Left lobe of liver (tissue), 2 donors: Measurements from ENCODE around the gene TMEM237. TPM values are rescaled to one million over a fixed set of nuclear protein-coding genes. Genes with fewer than 3 reads are reported as not detected.

Experiments
- ATAC-seq: fragments of 200-7000 bp; cut with Tn5 transposase; one replicate; pipeline ENCODE4 v1.9.1; 2020; ENCODE audit warnings: mild to moderate bottlenecking, moderate library complexity
- DNase-seq: peaks from one replicate; pipeline ENCODE4 v3.0.0-alpha.2; 2020; ENCODE audit warnings: low spot score
- total RNA-seq: library from RNA; stranded (reverse); gene quantifications from one replicate; pipeline ENCODE4 v1.2.1, GENCODE V29; 2021
- donor health status: DM: no; HTN: no; CAD: no; lungs with moderate emphysema.
- donor health status: DM: no; HTN: yes; CAD: no.

Gene TMEM237
- total RNA-seq, 1 donor from 2014 or later = 2.0 TPM

DNA sequence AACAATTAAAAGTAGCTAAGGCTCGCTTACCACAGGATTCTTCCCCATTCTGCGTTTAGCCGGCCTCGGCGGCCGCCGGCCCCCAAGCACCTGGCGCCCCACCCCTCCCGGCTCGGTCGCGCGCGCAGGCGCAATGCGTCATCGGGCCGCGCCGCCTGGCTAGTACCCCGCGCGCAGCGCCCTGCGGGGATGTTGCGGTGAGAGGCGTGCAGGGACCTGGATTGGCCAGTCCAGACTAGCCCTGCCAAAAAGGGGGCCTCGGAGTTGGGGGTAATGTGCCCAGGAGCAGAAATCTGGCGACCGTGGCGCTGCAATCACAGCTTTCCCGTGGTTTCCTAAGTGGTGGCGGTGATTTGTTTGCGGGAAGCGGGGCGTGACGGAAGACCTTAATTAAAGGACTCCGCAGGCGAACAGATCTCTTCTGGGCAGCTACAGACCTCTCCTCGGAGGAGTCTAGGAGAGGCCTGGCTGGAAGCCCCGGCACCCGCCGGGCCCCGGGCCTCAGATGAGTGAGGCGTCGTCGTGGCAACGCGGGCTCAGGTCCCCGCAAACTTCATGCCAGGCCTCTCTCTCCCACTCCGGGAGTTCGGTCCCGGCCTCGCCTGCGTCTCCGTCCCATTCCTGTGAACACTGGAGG is 606 bp downstream of the TMEM237 start:
- ATAC-seq (peak; percentile 96), DNase-seq (peak; percentile 85)

DNA sequence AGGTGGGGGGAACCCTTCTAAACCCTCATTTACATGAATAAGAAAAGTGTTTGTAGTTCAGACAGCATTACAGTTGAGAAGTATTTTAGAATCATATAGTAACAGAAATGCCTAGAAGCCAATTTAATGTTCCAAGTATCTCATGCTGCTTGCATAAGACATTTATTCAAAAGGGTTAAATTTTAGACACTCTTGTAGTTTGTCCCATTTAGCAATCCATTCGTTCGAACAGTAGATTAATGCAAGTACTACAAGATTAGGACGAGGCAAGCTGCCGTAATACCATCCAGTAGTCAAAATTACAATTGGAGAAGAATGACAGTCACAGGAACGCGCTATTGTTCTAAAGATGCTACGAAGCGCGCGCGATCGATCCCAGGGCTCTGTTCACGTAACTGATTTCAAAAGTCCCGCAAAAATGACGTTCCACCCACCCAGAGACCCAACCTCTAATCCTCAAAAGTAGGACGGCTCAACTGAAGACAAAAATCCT is 1.2 kb downstream of the TMEM237 start:
- ATAC-seq (peak; percentile 64), DNase-seq (no peak)

DNA sequence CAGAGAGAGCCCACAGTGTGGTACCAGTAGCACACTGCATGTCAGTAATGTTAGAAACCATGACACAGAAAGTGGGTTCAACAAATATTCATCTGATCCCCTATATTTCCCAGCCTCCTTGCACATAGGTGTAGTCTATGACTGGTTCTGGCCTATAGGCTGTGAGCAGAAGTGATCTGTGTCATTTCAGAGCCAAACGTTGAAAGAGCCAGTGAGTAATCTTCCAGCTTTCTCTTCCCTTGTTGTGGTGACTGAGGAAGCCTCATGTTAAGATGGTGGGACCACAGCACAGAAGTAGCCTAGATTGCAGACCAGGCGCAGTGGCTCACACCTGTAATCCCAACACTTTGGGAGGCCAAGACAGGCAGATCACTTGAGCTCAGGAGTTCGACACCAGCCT is 4.1 kb downstream of the TMEM237 start:
- DNase-seq (no peak), ATAC-seq (no peak)

GRCh38 chr2:201638326-201638725 is 5.0 kb downstream of the TMEM237 start:
- DNase-seq = no peak
- ATAC-seq = no peak

- DNase-seq (no peak), ATAC-seq (no peak)
Measured at GRCh38 chr2:201633661-201634249, 9.5 kb downstream of the TMEM237 start.

DNA sequence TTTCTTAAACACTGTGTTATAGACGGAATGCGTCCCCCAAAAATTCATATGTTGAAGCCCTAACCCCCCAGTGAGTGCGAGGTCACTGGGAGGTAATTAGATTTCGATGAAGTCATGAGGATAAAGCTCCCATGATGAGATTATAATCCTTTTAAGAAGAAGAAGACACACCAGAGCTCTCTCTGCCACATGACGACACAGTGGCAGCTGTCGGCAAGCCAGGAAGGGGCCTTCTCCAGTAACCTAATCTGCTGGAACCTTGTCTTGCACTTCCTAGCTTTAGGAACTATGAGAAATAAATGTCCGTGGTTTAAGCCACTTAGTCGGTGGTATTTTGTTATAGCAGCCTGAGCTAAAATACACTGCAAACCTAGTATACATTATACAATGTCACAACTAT is 12.3 kb downstream of the TMEM237 start:
- no peak for DNase-seq

GRCh38 chr2:201630577-201630976 is 12.7 kb downstream of the TMEM237 start:
- DNase-seq (no peak), ATAC-seq (no peak)

More for the DNA sequence above, 12.3 kb downstream of the TMEM237 start:
- no peak for ATAC-seq

- DNase-seq (no peak), ATAC-seq (no peak)
Measured at GRCh38 chr2:201628545-201628944, 14.8 kb downstream of the TMEM237 start.

DNA sequence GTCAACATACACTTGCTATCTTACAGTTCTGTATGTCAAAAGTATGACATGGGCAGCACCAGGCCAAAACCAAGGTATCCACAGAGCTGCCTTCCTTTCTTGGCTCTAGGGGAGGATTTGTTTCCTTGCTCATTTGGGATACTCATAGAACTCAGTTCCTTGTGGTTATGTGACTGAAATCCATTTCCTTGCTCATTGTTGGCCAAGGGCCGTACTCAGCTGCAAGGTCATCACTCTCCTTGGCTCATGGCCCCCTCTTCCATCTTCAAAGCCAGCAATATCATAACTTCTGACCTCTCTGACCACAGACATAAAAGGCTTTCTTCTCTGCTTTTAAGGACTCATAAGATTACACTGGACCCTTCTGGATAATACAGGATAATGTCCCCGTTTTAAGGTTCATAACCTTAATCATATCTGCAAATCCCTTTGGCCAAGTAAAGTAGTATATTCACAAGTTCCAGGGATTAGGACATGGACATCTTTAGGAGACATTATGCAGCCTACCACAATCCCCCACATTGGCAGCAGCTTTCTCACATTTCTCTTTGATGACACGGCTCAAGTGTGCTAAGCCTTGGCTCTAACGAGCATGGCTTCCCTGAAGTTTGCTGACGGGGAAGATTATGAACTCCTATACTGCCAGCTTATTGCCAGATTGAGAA is 20.9 kb downstream of the TMEM237 start:
- DNase-seq (no peak), ATAC-seq (no peak)

DNA sequence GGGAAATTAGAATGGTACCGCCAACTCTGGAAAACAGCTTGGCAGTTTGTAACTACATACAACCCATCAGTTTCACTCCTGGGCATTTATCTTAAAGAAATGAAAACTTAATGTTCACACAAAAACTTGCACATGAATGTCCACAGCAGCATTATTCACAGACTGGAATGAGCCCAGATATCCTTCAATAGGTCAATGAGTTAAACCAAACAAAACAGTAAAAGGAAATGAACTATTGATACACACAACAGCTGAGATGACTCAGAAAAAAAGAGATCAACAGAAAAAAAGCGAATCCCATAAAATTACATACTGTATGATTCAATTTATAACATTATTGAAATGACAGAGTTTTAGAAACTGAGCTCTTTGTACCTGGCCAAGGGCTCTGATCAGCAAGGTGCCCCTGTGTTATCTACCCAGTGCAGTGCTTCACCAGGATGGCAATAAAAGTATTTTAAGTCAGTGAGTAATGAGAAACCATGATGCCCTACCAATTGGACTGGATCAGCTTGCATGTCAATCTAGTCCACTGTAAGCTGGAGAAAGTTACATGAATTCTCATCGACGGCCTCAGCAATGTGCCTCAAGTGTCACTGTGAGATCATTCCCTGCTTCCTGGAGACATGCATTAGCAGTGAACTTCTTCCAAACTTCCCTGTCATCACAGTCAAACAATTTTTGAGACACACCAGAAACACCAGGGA is 21.9 kb downstream of the TMEM237 start:
- ATAC-seq = no peak

DNA sequence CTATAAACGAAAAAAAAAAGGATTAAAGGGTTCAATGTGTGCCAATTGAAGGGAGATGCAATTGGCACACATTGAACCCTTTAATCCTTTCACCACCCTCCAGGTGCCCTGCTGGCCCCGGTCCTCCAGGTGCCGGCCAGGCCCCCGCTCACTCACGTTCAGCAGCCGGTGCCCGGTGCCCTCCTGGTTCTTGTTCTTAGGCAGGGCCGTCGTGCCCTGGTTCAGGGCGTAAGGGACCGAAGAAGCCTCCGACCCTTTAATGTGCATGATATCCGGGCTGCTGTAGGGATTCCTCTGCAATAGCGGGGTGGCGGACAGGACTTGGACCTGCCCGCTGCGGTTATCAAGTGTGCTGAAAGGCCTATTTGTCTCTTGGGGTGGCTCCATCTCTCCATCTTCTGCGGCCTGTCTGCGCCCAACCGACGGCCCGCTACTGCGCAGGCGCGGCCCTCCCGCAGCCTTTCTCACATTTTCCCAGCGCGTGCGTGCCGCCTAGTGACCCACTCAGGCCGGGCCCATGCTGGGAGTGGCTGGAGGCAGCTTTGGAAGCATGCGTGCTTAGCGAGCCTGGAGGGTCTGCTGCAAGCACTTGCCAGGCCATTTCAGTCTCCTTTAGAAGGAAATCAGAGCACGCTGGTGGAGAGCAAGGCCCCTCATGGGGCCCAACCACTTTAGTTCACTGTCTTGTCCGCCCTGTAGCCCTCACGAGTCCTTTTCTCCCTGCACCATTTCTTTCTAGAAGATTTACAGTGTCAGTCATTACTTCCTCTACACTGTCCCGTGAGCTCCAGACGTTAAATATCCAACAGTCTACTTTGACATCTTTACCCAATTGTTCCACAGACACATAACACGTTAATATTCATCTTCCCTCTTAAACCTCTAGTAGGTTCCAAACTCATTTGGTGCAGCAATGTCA is 24.3 kb downstream of the TMEM237 start:
- peak; percentile 48 for DNase-seq

More for the DNA sequence above, 21.9 kb downstream of the TMEM237 start:
- DNase-seq = no peak

GRCh38 chr2:201608021-201608420 is 35.3 kb downstream of the TMEM237 start:
- no peak for ATAC-seq

More for the DNA sequence above, 24.3 kb downstream of the TMEM237 start:
- peak; percentile 51 for ATAC-seq

GRCh38 chr2:201607568-201607967 is 35.7 kb downstream of the TMEM237 start:
- ATAC-seq (no peak), DNase-seq (no peak)

More at GRCh38 chr2:201608021-201608420, 35.3 kb downstream of the TMEM237 start:
- no peak for DNase-seq

- DNase-seq (no peak), ATAC-seq (no peak)
Measured at GRCh38 chr2:201600906-201601305, 42.4 kb downstream of the TMEM237 start.

DNA sequence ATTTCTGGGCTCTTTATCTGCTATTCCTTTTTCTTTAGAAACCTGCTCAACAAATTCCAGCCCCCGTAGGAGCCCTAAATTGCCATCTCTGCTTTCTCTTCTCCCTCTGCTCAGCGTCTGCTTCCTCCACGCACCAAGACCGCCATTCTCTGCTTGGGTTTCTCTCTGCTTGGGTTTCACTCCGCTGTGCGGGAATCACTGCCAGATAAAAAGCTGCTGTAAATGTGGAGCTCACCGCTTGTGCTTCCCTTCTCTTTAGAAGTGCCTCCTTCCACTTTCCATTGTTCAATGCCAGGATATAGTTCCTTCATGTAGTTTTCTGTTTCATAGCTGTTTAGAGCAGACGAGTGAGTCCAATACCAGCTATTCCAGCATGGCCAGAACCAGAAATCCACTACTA is 45.9 kb downstream of the TMEM237 start:
- ATAC-seq (no peak), DNase-seq (no peak)

- DNase-seq (no peak), ATAC-seq (peak; percentile 51)
Measured at GRCh38 chr2:201580486-201580885, 62.8 kb downstream of the TMEM237 start.

DNA sequence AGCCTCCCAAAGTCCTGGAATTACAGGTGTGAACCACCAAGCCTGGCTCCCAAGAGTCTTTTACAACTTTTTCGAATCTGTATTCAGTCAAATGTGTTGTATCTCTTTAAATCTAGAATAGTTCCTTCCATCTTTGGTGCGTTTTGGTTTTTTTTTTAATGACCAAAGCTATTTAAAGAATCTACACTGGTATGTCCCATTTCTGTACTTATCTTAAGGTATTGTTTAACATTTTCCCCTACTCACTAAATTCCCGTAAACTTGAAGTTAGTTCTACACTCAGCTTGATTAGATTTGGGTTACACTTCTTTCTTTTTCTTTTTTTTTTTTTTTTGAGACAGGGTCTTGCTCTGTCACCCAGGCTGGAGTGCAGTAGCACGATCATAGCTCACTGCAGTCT is 63.8 kb downstream of the TMEM237 start:
- ATAC-seq (no peak), DNase-seq (no peak)

- DNase-seq (no peak), ATAC-seq (no peak)
Measured at GRCh38 chr2:201575971-201576370, 67.3 kb downstream of the TMEM237 start.

GRCh38 chr2:201574766-201575165 is 68.5 kb downstream of the TMEM237 start:
- DNase-seq = no peak
- ATAC-seq = no peak

- no peak for DNase-seq
- no peak for ATAC-seq
Measured at GRCh38 chr2:201572846-201573508, 70.3 kb downstream of the TMEM237 start.
